Chondrocyte (in vitro differentiated cells): ENCODE results near the gene MCC. TPM values are rescaled to one million over a fixed set of nuclear protein-coding genes. Genes with fewer than 3 reads are reported as not detected.

Experiments
- DNase-seq: peaks from one replicate; pipeline ENCODE4 v3.0.0; 2021; ENCODE audit warnings: mixed read lengths, low spot score
- H3K27ac Mint-ChIP-seq: one replicate; pipeline ENCODE4 v1.8.0; 2021; ENCODE audit warnings: mild to moderate bottlenecking, moderate library complexity, mixed read lengths; ENCODE audit not compliant: unreplicated experiment
- H3K27me3 Mint-ChIP-seq: 2 replicates; pipeline ENCODE4 v1.8.0; 2021; ENCODE audit warnings: low read depth, mixed read lengths
- H3K36me3 Mint-ChIP-seq: 2 replicates; pipeline ENCODE4 v1.8.0; 2021; ENCODE audit warnings: low read depth, mixed read lengths
- H3K4me1 Mint-ChIP-seq: 2 replicates; pipeline ENCODE4 v1.8.0; 2021; ENCODE audit warnings: low read depth, mild to moderate bottlenecking, mixed read lengths
- H3K4me3 Mint-ChIP-seq: one replicate; pipeline ENCODE4 v1.8.0; 2021; ENCODE audit warnings: mild to moderate bottlenecking, moderate library complexity, mixed read lengths; ENCODE audit not compliant: unreplicated experiment
- H3K9me3 Mint-ChIP-seq: 2 replicates; pipeline ENCODE4 v1.8.0; 2021; ENCODE audit warnings: low read depth, mixed read lengths
- CTCF ChIP-seq: fragments of 200-600 bp; sonication (generic); IDR thresholded peaks from 2 replicates; pipeline ENCODE4 v1.5.0; 2021; ENCODE audit warnings: antibody characterized with exemption, mild to moderate bottlenecking, moderate library complexity
- total RNA-seq: library from RNA; stranded (reverse); gene quantifications from 3 replicates; pipeline ENCODE4 v1.2.1, GENCODE V29; 2021

MCC gene
- total RNA-seq, 1 donor from 2014 or later: 15.0 TPM

- Mint-ChIP-seq H3K27ac (peak overlapping the region; percentile 10), H3K36me3 (peaks cover 3% of the 10 kb centered on the region), H3K9me3 (no peaks in the 10 kb centered on the region), H3K4me3 (no peak overlapping the region), H3K4me1 (peaks cover 14% of the 10 kb centered on the region), H3K27me3 (no peaks in the 10 kb centered on the region)
- no peak for TF ChIP-seq CTCF
- DNase-seq: no peak
These were observed 310.0 kb downstream of the MCC start for GRCh38 chr5:113178073-113178779.

GRCh38 chr5:113177225-113177624 is 311.0 kb downstream of the MCC start:
- Mint-ChIP-seq H3K36me3 (peaks cover 3% of the 10 kb centered on the region), H3K4me1 (peaks cover 14% of the 10 kb centered on the region), H3K27ac (no peak overlapping the region), H3K27me3 (no peaks in the 10 kb centered on the region), H3K9me3 (no peaks in the 10 kb centered on the region), H3K4me3 (no peak overlapping the region)
- DNase-seq: no peak
- no peak for TF ChIP-seq CTCF

- H3K27ac Mint-ChIP-seq: no peak overlapping the region
- no peak for DNase-seq
- TF ChIP-seq CTCF: no peak
- peaks cover 14% of the 10 kb centered on the region for H3K4me1 Mint-ChIP-seq
- H3K4me3 Mint-ChIP-seq: no peak overlapping the region
- no peaks in the 10 kb centered on the region for H3K9me3 Mint-ChIP-seq
- peaks cover 3% of the 10 kb centered on the region for H3K36me3 Mint-ChIP-seq
- no peaks in the 10 kb centered on the region for H3K27me3 Mint-ChIP-seq
These were observed 311.5 kb downstream of the MCC start for GRCh38 chr5:113176734-113177133.

GRCh38 chr5:113176196-113176595 is 312.1 kb downstream of the MCC start:
- peaks cover 14% of the 10 kb centered on the region for H3K4me1 Mint-ChIP-seq
- TF ChIP-seq CTCF: no peak
- H3K36me3 Mint-ChIP-seq: peaks cover 3% of the 10 kb centered on the region
- no peaks in the 10 kb centered on the region for H3K27me3 Mint-ChIP-seq
- no peak for DNase-seq
- H3K9me3 Mint-ChIP-seq: no peaks in the 10 kb centered on the region
- H3K27ac Mint-ChIP-seq: no peak overlapping the region
- no peak overlapping the region for H3K4me3 Mint-ChIP-seq

GRCh38 chr5:113172231-113172826 is 315.9 kb downstream of the MCC start:
- Mint-ChIP-seq H3K4me1 (peaks cover 9% of the 10 kb centered on the region), H3K27ac (no peak overlapping the region), H3K36me3 (peaks cover 5% of the 10 kb centered on the region), H3K4me3 (no peak overlapping the region), H3K27me3 (no peaks in the 10 kb centered on the region), H3K9me3 (no peaks in the 10 kb centered on the region)
- no peak for TF ChIP-seq CTCF
- DNase-seq: no peak
